ENCODE measurements around the gene GATAD2A. TPM values are rescaled to one million over a fixed set of nuclear protein-coding genes. Genes with fewer than 3 reads are reported as not detected.
A peak's percentile ranks its signal among the peaks of the same experiment; 100 is the strongest.

Gene GATAD2A
- total and polyA plus RNA-seq, 7 experiments from 2014 or later: 11.3 to 123 (median 102) TPM

DNA sequence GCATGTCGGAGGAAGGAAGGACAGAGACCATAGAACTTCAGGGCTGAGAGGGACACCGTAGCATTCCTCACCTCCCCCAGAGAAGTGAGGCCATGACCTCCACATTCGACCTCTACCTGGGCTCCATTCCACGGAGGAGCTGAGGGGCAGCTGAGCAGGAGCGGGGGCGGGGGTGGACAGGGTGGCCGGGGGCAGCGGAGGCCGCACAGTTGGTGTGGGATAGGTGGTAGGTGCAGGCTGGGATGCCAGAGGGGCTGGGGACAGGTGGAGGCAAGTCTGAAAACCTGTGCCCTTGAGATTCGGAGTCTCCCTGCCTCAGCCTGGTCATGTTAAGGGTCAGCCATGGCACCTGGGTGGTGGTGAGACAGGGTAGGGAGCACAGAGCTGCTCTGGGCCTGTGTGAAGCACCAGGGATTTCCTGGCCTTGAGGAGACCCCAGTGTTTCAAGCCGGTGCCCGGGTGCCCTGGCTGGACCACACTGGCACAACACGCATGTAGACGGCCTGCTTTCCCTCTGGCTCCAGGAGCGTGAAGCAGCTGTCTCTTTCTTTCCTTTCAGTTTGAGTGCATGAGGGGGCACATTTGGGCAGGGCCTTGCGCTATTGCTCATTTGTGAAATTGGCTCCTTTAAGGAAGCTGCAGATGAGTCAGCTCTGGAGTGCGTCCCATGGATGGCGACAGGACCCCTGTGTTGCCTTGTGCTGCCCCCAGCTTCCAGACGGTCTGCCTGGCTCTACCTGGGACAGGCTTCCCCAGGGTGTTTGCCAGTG, 58.1 kb downstream of the GATAD2A start:
- intact Hi-C loops (cut with micrococcal nuclease): no loop called here
- DNase-seq (no peak), ATAC-seq (no peak)
- H3K27ac Mint-ChIP-seq: peak overlapping the region; percentile 62 to 98 (median 87)
- Histone ChIP-seq H3K4me3 (ENCODE audit: low read length) (no peak overlapping the region), H3K36me3 (ENCODE audit: control insufficient read depth in 2 of 3, insufficient read depth in 3 of 3, low read length in 3 of 3) (peaks cover 0 to 34% (median 0%) of the 10 kb centered on the region in 3 experiments), H3K27ac (ENCODE audit: low read depth, low read length) (peak overlapping the region; percentile 82), H3K27me3 (ENCODE audit: control insufficient read depth in 2 of 2, insufficient read depth in 2 of 2, low read length in 2 of 2) (no peaks in the 10 kb centered on the region), H3K4me1 (ENCODE audit: control insufficient read depth in 2 of 2, insufficient read depth in 2 of 2, low read length in 2 of 2) (peaks cover 56 to 57% of the 10 kb centered on the region in 2 donors), H3K9me3 (ENCODE audit: control insufficient read depth in 2 of 3, low read length in 3 of 3) (peaks cover 0 to 12% (median 7%) of the 10 kb centered on the region in 3 experiments)
- H3K27me3 Mint-ChIP-seq: no peaks in the 10 kb centered on the region
- H3K9me3 Mint-ChIP-seq: peaks cover 0 to 22% (median 13%) of the 10 kb centered on the region in 11 donors
- POLR2A ChIA-PET: interaction anchor here (0.5 to 2.4 kb wide), 5 partner anchors 21 to 99 kb away, joined by 3 to 11 read pairs (median 5); partner anchors contain the start of gene GATAD2A
- H3K4me1 Mint-ChIP-seq: peaks cover 49 to 83% (median 72%) of the 10 kb centered on the region in 7 donors
- peaks cover 24 to 48% (median 32%) of the 10 kb centered on the region in 5 donors for H3K36me3 Mint-ChIP-seq
- peak overlapping the region in 8 of 10 donors; percentile 12 to 92 (median 41) for H3K4me3 Mint-ChIP-seq
- CTCF ChIA-PET: interaction anchor here (1.0 to 1.1 kb wide), 2 partner anchors 26 to 58 kb away, joined by 3 read pairs; partner anchors contain the start of gene GATAD2A

DNA sequence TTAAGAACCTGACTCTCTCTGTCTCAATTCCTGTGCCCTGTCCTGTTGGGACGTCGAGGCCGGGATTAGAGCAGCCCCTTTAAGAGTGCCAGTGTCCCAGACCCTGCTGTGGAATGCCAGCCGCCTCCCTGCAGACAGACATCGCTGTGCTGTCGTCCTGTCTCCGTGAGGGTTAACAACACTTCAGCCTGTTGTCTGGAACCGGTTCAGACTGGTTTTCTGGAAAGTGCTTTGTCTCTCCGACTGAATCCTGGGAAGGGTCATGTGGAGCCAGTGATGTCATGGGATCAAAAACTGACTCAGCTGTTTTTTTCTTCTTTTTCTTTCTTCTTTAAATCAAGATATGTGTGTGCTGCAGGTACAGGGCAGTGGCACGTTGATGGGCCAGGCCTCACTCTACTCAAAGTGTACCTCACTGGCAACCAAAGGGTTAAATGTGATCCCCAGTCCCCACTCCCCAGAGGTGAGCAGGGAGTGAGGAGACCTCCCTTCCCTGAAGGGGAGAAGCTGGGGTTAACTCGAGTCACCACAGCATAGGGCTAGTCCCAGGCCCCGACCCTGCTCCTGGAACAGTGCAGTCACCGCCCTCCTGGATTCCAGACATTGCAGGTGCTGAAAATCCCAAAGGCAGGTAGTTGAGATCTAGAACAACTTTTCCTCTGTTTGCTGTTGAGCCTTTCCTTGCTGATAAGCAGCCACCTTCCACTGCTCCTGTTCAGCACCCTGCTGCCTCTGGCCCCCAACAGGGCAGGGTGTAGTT, 59.0 kb downstream of the GATAD2A start:
- no peaks in the 10 kb centered on the region for H3K27me3 Mint-ChIP-seq
- H3K27ac Mint-ChIP-seq: peak overlapping the region; percentile 20 to 94 (median 65)
- peaks cover 0 to 26% (median 17%) of the 10 kb centered on the region in 11 donors for H3K9me3 Mint-ChIP-seq
- peak overlapping the region in 5 of 10 donors; percentile 27 to 70 (median 39) for H3K4me3 Mint-ChIP-seq
- POLR2A ChIA-PET: interaction anchor here (2.4 kb wide), 1 partner anchor 59 kb away, joined by 11 read pairs; the partner anchor contains the start of gene GATAD2A
- H3K36me3 Mint-ChIP-seq: peaks cover 27 to 53% (median 38%) of the 10 kb centered on the region in 5 donors
- peaks cover 46 to 47% of the 10 kb centered on the region in 2 donors for H3K4me1 ChIP-seq (ENCODE audit: control insufficient read depth in 2 of 2, insufficient read depth in 2 of 2, low read length in 2 of 2)
- peaks cover 0 to 37% (median 0%) of the 10 kb centered on the region in 3 experiments for H3K36me3 ChIP-seq (ENCODE audit: control insufficient read depth in 2 of 3, insufficient read depth in 3 of 3, low read length in 3 of 3)
- no peak for DNase-seq
- peaks cover 0 to 21% (median 7%) of the 10 kb centered on the region in 3 experiments for H3K9me3 ChIP-seq (ENCODE audit: control insufficient read depth in 2 of 3, low read length in 3 of 3)
- no peak overlapping the region for H3K27ac ChIP-seq (ENCODE audit: low read depth, low read length)
- no peak overlapping the region for H3K4me3 ChIP-seq (ENCODE audit: low read length)
- intact Hi-C loops (cut with micrococcal nuclease): no loop called here
- CTCF ChIA-PET: interaction anchor here (1.0 kb wide), 1 partner anchor 25 kb away, joined by 3 read pairs; no protein-coding TSS in a partner anchor
- no peak for ATAC-seq
- H3K27me3 ChIP-seq (ENCODE audit: control insufficient read depth in 2 of 2, insufficient read depth in 2 of 2, low read length in 2 of 2): no peaks in the 10 kb centered on the region
- H3K4me1 Mint-ChIP-seq: peaks cover 39 to 76% (median 65%) of the 10 kb centered on the region in 7 donors

DNA sequence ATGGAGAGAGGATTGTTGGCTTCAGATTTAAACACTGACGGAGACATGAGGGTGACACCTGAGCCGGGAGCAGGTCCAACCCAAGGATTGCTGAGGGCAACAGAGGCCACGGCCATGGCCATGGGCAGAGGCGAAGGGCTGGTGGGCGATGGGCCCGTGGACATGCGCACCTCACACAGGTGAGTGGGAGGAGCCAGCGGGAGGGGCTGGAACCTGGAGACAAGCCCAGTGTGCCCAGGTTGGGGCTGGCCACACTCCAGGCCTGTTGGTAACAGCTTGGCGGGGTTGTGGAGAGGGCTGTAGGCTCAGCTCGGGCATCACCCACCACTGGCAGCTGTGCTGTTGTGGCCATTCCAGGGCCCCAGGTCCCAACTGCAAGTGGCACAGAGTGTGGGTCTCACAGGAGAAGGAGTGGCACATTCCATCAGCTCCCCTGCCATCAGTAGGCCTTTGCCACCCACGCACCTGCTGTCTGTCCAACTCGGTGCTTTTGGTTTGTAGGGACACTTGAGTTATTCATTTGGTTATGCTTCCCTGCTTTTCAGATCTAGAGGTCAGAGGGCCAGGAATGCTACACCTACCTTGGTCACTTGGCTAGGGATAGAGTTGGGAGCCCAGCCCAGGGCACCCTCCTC, 60.1 kb downstream of the GATAD2A start:
- H3K27me3 ChIP-seq (ENCODE audit: control insufficient read depth in 2 of 2, insufficient read depth in 2 of 2, low read length in 2 of 2): no peaks in the 10 kb centered on the region
- H3K27me3 Mint-ChIP-seq: no peaks in the 10 kb centered on the region
- intact Hi-C loops (cut with micrococcal nuclease): no loop called here
- DNase-seq (no peak), ATAC-seq (no peak)
- H3K4me1 ChIP-seq (ENCODE audit: control insufficient read depth in 2 of 2, insufficient read depth in 2 of 2, low read length in 2 of 2): peaks cover 36 to 39% of the 10 kb centered on the region in 2 donors
- no peak overlapping the region for H3K4me3 Mint-ChIP-seq
- peaks cover 0 to 37% (median 0%) of the 10 kb centered on the region in 3 experiments for H3K36me3 ChIP-seq (ENCODE audit: control insufficient read depth in 2 of 3, insufficient read depth in 3 of 3, low read length in 3 of 3)
- H3K27ac Mint-ChIP-seq: peak overlapping the region in 6 of 9 donors; percentile 54 to 94 (median 72)
- peaks cover 27 to 60% (median 41%) of the 10 kb centered on the region in 5 donors for H3K36me3 Mint-ChIP-seq
- POLR2A ChIA-PET: no interaction called here
- H3K9me3 Mint-ChIP-seq: peaks cover 0 to 28% (median 17%) of the 10 kb centered on the region in 11 donors
- peaks cover 0 to 21% (median 7%) of the 10 kb centered on the region in 3 experiments for H3K9me3 ChIP-seq (ENCODE audit: control insufficient read depth in 2 of 3, low read length in 3 of 3)
- H3K4me3 ChIP-seq (ENCODE audit: low read length): no peak overlapping the region
- CTCF ChIA-PET: no interaction called here
- no peak overlapping the region for H3K27ac ChIP-seq (ENCODE audit: low read depth, low read length)
- H3K4me1 Mint-ChIP-seq: peaks cover 34 to 71% (median 60%) of the 10 kb centered on the region in 7 donors

DNA sequence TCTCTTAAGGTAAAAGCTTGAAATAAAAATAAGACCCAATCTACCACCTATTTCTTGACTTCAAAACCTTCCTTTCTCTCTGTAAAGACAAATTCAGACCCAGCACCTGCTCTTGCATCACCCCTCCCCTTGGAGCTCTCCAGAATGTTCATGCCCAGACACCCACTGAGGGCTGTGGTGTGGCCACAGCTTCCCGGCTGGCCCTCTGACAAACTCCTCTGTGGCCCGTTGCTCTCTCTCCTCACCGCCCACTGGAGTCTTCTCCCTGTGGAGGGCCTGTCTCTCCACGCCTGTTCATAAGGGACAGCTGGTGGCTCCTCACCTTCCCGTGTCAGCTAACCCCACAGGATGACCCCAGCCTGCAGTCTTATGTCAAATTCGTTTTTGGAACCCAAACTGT, 60.7 kb downstream of the GATAD2A start:
- H3K4me1 ChIP-seq (ENCODE audit: control insufficient read depth in 2 of 2, insufficient read depth in 2 of 2, low read length in 2 of 2): peaks cover 29 to 35% of the 10 kb centered on the region in 2 donors
- Mint-ChIP-seq H3K36me3 (peaks cover 27 to 63% (median 43%) of the 10 kb centered on the region in 5 donors), H3K9me3 (peaks cover 0 to 29% (median 17%) of the 10 kb centered on the region in 11 donors), H3K27me3 (no peaks in the 10 kb centered on the region), H3K4me1 (peaks cover 34 to 71% (median 59%) of the 10 kb centered on the region in 7 donors), H3K4me3 (peak overlapping the region in 1 of 10 donors; percentile 5), H3K27ac (peak overlapping the region in 8 of 9 donors; percentile 3 to 78 (median 68))
- peaks cover 0 to 37% (median 0%) of the 10 kb centered on the region in 3 experiments for H3K36me3 ChIP-seq (ENCODE audit: control insufficient read depth in 2 of 3, insufficient read depth in 3 of 3, low read length in 3 of 3)
- peaks cover 0 to 21% (median 7%) of the 10 kb centered on the region in 3 experiments for H3K9me3 ChIP-seq (ENCODE audit: control insufficient read depth in 2 of 3, low read length in 3 of 3)
- CTCF ChIA-PET: no interaction called here
- intact Hi-C loops (cut with micrococcal nuclease): no loop called here
- no peak overlapping the region for H3K4me3 ChIP-seq (ENCODE audit: low read length)
- no peak overlapping the region for H3K27ac ChIP-seq (ENCODE audit: low read depth, low read length)
- ATAC-seq: no peak
- POLR2A ChIA-PET: no interaction called here
- no peaks in the 10 kb centered on the region for H3K27me3 ChIP-seq (ENCODE audit: control insufficient read depth in 2 of 2, insufficient read depth in 2 of 2, low read length in 2 of 2)
- no peak for DNase-seq

DNA sequence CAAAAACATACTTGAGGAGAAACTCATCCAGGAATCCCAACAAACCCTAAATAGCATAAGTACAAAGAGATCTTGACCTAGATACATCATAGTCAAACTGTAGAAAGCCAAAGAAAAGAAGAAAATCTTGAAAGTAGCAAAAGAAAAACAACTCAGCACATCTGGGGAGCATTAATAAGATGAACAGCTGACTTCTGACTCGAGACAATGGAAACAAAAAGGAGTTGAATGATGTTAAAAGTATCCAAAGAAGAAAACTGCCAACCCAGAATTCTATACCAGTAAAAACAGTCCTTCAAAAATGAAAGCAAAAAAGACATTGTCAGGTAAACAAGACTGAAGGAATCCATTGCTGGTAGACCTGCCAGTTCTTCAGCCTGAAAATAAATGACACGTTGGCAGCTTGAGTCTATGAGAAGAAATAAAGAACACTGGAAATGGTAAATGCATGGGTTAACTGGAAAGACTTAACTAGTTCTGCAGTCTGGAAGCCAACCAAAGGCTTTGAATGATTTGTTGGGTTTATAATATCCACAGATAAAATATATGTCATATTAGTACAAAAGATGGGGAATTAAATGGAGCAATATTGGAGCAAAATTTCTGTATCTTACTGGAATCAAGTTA, 63.1 kb downstream of the GATAD2A start:
- peak in 2 of 9 donors; percentile 38 to 43 for DNase-seq
- ChIA-PET POLR2A (interaction anchor here (0.5 to 3.4 kb wide), 3 partner anchors 8 to 63 kb away, joined by 3 to 13 read pairs (median 3); partner anchors contain the start of gene GATAD2A), CTCF (no interaction called here)
- H3K4me1 ChIP-seq (ENCODE audit: control insufficient read depth in 2 of 2, insufficient read depth in 2 of 2, low read length in 2 of 2): peaks cover 11 to 29% of the 10 kb centered on the region in 2 donors
- H3K9me3 ChIP-seq (ENCODE audit: control insufficient read depth in 2 of 3, low read length in 3 of 3): peaks cover 0 to 21% (median 7%) of the 10 kb centered on the region in 3 experiments
- H3K27me3 ChIP-seq (ENCODE audit: control insufficient read depth in 2 of 2, insufficient read depth in 2 of 2, low read length in 2 of 2): no peaks in the 10 kb centered on the region
- Mint-ChIP-seq H3K27ac (peak overlapping the region in 8 of 9 donors; percentile 3 to 84 (median 70)), H3K36me3 (peaks cover 27 to 70% (median 46%) of the 10 kb centered on the region in 5 donors), H3K4me3 (peak overlapping the region in 3 of 10 donors; percentile 13 to 23 (median 18)), H3K27me3 (no peaks in the 10 kb centered on the region), H3K4me1 (peaks cover 38 to 72% (median 63%) of the 10 kb centered on the region in 7 donors), H3K9me3 (peaks cover 0 to 29% (median 17%) of the 10 kb centered on the region in 11 donors)
- intact Hi-C loops (cut with micrococcal nuclease): loop anchor here in 1 of 2 donors (1.0 kb wide), 1 partner anchor 8 kb away; no protein-coding TSS in a partner anchor
- no peak overlapping the region for H3K27ac ChIP-seq (ENCODE audit: low read depth, low read length)
- H3K4me3 ChIP-seq (ENCODE audit: low read length): no peak overlapping the region
- ATAC-seq: no peak
- H3K36me3 ChIP-seq (ENCODE audit: control insufficient read depth in 2 of 3, insufficient read depth in 3 of 3, low read length in 3 of 3): peaks cover 0 to 44% (median 0%) of the 10 kb centered on the region in 3 experiments
